GM18951 (cell line): Measurements from ENCODE around the gene DCUN1D2.
"Not testable (repeated sequence)": the region's sequence is repeated elsewhere in the genome, so short reads cannot be mapped to it uniquely, and the experiment has no call there.

Source experiments
- POLR2A ChIP-seq: IDR thresholded peaks from 4 replicates; pipeline ENCODE4 v1.6.1; 2011; ENCODE audit warnings: mild to moderate bottlenecking; ENCODE audit not compliant: insufficient read length, insufficient read depth; ENCODE audit errors: extremely low read depth
- in situ Hi-C: fragments of 300-500 bp; cut with MboI; formaldehyde crosslinking; loops from one replicate; pipeline ENCODE4 v1.12.0; 2022; ENCODE audit warnings: low sequenced_read_pairs, mixed read lengths, inconsistent platforms; ENCODE audit not compliant: unreplicated experiment

Gene DCUN1D2

DNA sequence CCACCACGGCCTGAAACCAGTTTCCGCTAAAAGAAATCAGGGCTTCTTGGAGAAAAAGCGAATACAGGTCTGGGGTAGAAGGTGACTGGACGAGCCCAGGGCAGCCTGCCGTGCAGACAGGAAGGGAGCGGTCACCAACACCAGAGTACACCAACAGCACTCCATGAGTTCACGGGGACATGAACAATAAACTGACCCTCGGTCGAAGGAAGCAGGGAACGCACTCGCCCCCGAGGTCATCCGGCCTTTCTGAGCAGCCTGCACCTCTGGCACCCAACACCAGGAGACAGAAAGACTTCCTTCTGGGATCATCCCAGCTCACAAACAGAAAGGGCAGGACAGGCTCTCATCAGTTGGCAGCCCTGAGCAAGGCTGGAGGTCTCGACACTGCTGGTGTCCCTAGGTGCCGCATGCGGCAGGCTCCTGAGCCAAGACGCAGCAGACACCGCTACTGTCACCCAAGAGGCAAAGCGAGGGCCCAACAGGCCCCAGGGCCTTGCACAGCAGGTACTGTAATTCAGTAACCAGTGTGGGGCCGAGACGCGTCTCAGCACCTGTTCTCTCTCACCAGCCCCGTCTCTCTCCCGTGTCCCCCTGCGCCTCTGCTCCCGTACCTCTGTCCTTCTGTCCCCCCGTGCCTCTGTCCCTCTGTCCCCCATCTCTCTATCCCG lies 18.0 kb downstream of the DCUN1D2 start:
- in situ Hi-C loops = no loop called here
- no peak for TF ChIP-seq POLR2A

- TF ChIP-seq POLR2A = no peak
These were observed 18.7 kb downstream of the DCUN1D2 start for GRCh38 chr13:113471844-113472243.

DNA sequence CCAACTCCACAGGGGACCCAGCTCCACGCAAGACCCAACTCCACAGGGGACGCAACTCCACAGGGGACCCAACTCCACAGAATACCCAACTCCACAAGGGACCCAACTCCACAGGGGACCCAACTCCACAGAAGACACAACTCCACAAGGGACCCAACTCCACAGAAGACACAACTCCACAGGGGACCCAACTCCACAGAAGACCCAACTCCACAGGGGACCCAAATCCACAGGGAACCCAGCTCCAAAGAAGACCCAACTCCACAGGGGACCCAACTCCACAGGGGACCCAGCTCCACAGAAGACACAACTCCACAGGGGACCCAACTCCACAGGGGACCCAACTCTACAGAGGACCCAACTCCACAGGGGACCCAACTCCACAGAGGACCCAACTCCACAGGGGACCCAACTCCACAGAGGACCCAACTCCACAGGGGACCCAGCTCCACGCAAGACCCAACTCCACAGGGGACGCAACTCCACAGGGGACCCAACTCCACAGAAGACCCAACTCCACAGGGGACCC lies 19.8 kb downstream of the DCUN1D2 start:
- in situ Hi-C loops = not testable (repeated sequence)

More at GRCh38 chr13:113471844-113472243, 18.7 kb downstream of the DCUN1D2 start:
- in situ Hi-C loops = no loop called here

- in situ Hi-C loops = no loop called here
- no peak for TF ChIP-seq POLR2A
These were observed 20.4 kb downstream of the DCUN1D2 start for GRCh38 chr13:113470073-113470472.

- in situ Hi-C loops = no loop called here
- no peak for TF ChIP-seq POLR2A
These were observed 20.9 kb downstream of the DCUN1D2 start for GRCh38 chr13:113469582-113469981.

- no peak for TF ChIP-seq POLR2A
- in situ Hi-C loops = no loop called here
These were observed 21.9 kb downstream of the DCUN1D2 start for GRCh38 chr13:113468472-113469201.

DNA sequence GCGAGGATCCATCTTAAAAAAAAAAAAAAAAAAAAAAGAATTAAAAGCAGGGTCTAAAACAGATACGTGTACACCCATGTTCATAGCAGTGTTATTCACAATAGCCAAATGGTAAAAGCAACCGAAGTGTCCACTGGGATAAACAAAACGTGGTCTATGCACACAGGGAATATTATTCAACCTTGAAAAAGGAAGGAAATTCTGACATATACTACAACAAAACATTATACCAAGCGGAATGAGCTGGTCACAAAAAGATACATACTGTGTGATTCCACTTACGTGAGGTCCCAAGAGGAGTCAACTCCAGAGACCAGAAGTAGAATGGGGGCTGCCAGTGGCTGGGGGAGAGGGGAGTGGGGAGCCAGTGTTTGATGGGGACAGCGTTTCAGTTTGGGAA lies 22.5 kb downstream of the DCUN1D2 start:
- no peak for TF ChIP-seq POLR2A
- in situ Hi-C loops = no loop called here

- in situ Hi-C loops = no loop called here
- no peak for TF ChIP-seq POLR2A
These were observed 24.1 kb downstream of the DCUN1D2 start for GRCh38 chr13:113466383-113466782.

DNA sequence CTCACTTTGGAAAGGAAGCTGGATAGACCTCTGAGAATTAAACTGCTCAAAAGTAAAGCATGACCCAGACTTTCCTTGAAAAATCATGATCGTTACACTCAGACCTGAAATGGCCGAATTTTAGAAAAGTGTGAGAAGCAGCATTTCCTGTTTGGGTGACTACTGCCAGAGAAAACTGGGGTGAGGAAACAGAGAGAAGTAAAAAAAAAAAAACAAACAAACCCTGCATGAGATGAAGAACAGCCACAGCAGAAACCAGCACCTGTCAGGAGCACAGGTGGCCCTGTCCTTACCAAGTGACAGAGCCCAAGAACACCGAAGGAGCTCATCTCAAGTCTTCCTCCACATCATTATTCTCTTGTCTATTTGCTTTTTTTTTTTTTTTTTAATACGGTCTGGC lies 25.2 kb downstream of the DCUN1D2 start:
- TF ChIP-seq POLR2A = no peak
- in situ Hi-C loops = no loop called here

- in situ Hi-C loops = no loop called here
- no peak for TF ChIP-seq POLR2A
These were observed 26.0 kb downstream of the DCUN1D2 start for GRCh38 chr13:113464476-113464875.

DNA sequence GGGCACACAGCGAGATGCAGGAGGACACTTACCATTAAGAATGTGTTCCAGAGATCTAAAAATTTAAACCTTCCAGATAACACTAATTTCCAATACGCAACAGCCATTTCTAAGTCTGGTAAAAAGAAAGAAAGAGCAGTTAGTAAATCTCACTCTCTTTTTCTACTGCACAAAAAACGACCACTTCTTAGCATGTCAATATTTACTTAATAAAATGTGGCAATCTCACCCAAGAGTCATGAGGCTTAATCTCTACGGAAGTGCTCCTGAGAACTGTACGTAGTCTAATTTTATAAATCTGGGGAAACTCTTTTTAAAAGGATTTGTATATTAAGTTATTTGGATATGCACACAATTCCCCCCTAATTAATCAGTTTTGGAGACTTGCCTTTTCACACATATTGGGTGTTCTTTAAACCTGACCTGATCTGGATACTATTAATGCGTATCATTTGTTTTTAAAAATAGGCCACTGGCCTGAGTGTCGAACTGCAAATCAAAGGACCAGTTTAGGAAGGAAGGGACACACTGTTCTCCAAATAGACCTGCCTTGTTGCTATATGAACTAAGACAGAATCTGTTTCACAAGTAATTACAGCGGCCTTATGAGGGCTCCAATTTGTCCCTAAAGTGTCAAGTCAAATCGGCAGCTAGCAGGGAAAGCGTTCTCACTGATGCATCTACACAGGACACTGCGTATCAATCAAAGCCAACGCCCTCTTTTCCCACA lies 29.3 kb downstream of the DCUN1D2 start:
- no peak for TF ChIP-seq POLR2A
- in situ Hi-C loops = no loop called here

DNA sequence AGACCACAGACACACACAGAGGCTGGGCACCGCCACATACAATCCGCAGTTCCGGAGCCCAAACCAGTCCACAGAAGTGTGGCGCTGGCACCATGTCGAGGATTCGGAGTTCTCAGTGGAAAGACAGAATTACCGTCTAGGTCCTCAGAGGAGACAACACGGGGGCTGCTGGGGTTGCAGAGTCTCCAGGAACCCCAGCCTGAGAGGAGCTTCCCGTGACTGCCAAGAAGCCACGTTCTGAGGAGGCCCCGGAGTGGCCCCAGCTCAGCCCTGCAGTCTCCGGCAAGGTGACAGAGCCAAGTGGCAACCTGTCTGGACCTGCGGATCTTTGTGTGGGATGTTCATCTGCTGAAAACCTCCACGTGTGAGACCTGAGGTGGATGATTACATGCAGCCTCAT lies 29.9 kb downstream of the DCUN1D2 start:
- no peak for TF ChIP-seq POLR2A
- in situ Hi-C loops = no loop called here

DNA sequence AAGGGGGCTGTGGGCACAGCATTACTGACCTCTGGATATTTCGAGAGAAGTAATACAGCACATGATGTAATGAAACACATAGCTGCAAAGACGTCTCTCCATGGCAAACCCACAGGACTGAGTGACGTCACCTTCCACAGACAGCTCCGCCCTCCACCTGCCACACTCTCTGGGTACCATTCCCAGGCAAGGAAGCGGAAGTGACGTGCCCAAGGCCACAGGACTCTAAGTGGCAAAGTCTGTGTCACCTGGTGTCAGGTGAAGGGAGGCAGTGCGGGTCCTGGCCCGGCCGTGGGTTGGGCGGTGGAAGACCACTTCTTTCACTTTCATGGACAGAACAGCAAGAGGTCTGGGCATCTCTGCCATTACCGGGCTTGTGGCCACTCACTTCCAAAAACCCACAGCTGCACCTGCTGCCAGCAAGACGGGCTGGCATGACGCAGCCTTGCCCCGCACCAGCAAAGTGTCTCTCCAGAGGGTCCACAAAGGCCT lies 30.4 kb downstream of the DCUN1D2 start:
- in situ Hi-C loops = no loop called here
- TF ChIP-seq POLR2A = no peak
